HL-60/S4 treated with retinoic acid at 250 ng/mL for 4 days and 3 days (cell line): ENCODE data around the gene PIK3CD.

Experiments
- in situ Hi-C: fragments of 300-500 bp; cut with MboI; formaldehyde crosslinking; loops from 2 replicates; pipeline ENCODE4 v1.7.0; 2022; ENCODE audit warnings: low sequenced_read_pairs

Gene PIK3CD

GRCh38 chr1:9687120-9687873, 35.8 kb downstream of the PIK3CD start:
- in situ Hi-C loops = no loop called here

- in situ Hi-C loops = no loop called here
Measured at GRCh38 chr1:9687874-9688582, 36.5 kb downstream of the PIK3CD start.

- in situ Hi-C loops = no loop called here
Measured at GRCh38 chr1:9688599-9688998, 37.1 kb downstream of the PIK3CD start.

GRCh38 chr1:9689011-9689706, 37.6 kb downstream of the PIK3CD start:
- in situ Hi-C loops = no loop called here

GRCh38 chr1:9689971-9690381, 38.4 kb downstream of the PIK3CD start:
- in situ Hi-C loops = no loop called here

GRCh38 chr1:9690440-9691107, 39.0 kb downstream of the PIK3CD start:
- in situ Hi-C loops = no loop called here

GRCh38 chr1:9691108-9691445, 39.5 kb downstream of the PIK3CD start:
- in situ Hi-C loops = no loop called here

GRCh38 chr1:9691691-9692090, 40.2 kb downstream of the PIK3CD start:
- in situ Hi-C loops = no loop called here

- in situ Hi-C loops = no loop called here
Measured at GRCh38 chr1:9696793-9697192, 45.3 kb downstream of the PIK3CD start.

- in situ Hi-C loops = no loop called here
Measured at GRCh38 chr1:9699361-9699760, 47.8 kb downstream of the PIK3CD start.

- in situ Hi-C loops = no loop called here
Measured at GRCh38 chr1:9700340-9700739, 48.8 kb downstream of the PIK3CD start.

- in situ Hi-C loops = no loop called here
Measured at GRCh38 chr1:9701665-9702064, 50.1 kb downstream of the PIK3CD start.

GRCh38 chr1:9703165-9703509, 51.6 kb downstream of the PIK3CD start:
- in situ Hi-C loops = no loop called here

- in situ Hi-C loops = no loop called here
Measured at GRCh38 chr1:9703681-9704080, 52.1 kb downstream of the PIK3CD start.

- in situ Hi-C loops = no loop called here
Measured at GRCh38 chr1:9705337-9706093, 54.0 kb downstream of the PIK3CD start.

GRCh38 chr1:9706178-9706577, 54.6 kb downstream of the PIK3CD start:
- in situ Hi-C loops = no loop called here

- in situ Hi-C loops = loop anchor here (10.0 kb wide), 1 partner anchor 75 kb away; no protein-coding TSS in a partner anchor
Measured at GRCh38 chr1:9710037-9710436, 58.5 kb downstream of the PIK3CD start.

- in situ Hi-C loops = loop anchor here (10.0 kb wide), 1 partner anchor 77 kb away; no protein-coding TSS in a partner anchor
Measured at GRCh38 chr1:9711466-9712020, 60.0 kb downstream of the PIK3CD start.

- in situ Hi-C loops = loop anchor here (10.0 kb wide), 1 partner anchor 78 kb away; no protein-coding TSS in a partner anchor
Measured at GRCh38 chr1:9712767-9713166, 61.2 kb downstream of the PIK3CD start.

GRCh38 chr1:9714257-9714718, 62.8 kb downstream of the PIK3CD start:
- in situ Hi-C loops = loop anchor here (10.0 kb wide), 1 partner anchor 79 kb away; no protein-coding TSS in a partner anchor
